Neural progenitor cell (in vitro differentiated cells): ENCODE data around the gene SCAPER. TPM values are rescaled to one million over a fixed set of nuclear protein-coding genes. Genes with fewer than 3 reads are reported as not detected.
A peak's percentile ranks its signal among the peaks of the same experiment; 100 is the strongest.

ENCODE experiments used
- DNase-seq: peaks from one replicate; pipeline ENCODE4 v3.0.0-alpha.2; 2016; ENCODE audit warnings: low spot score
- H2AFZ ChIP-seq: fragments of 200-600 bp; sonication (generic); replicated peaks from 2 replicates; pipeline ENCODE4 v1.6.1; 2016; ENCODE audit warnings: antibody characterized with exemption
- H3F3A ChIP-seq: fragments of 200-600 bp; sonication (generic); 2 replicates; pipeline ENCODE4 v1.6.1; 2016; ENCODE audit warnings: antibody characterized with exemption, low read depth
- H3K27ac ChIP-seq: fragments of 200-600 bp; sonication (generic); 2 replicates; pipeline ENCODE4 v1.5.1; 2016; ENCODE audit warnings: mild to moderate bottlenecking
- H3K27me3 ChIP-seq: fragments of 200-600 bp; sonication (generic); 2 replicates; pipeline ENCODE4 v1.6.1; 2016; ENCODE audit warnings: mild to moderate bottlenecking, moderate library complexity
- H3K36me3 ChIP-seq: fragments of 200-600 bp; sonication (generic); 2 replicates; pipeline ENCODE4 v1.5.1; 2016
- H3K4me1 ChIP-seq: fragments of 200-600 bp; sonication (generic); 2 replicates; pipeline ENCODE4 v1.6.1; 2016; ENCODE audit warnings: mixed run types
- H3K4me2 ChIP-seq: fragments of 200-600 bp; sonication (generic); 2 replicates; pipeline ENCODE4 v1.6.1; 2016
- H3K4me3 ChIP-seq: fragments of 200-600 bp; sonication (generic); 2 replicates; pipeline ENCODE4 v1.5.1; 2016
- H3K79me2 ChIP-seq: fragments of 200-600 bp; sonication (generic); 2 replicates; pipeline ENCODE4 v1.6.1; 2016; ENCODE audit warnings: low read depth
- H3K9ac ChIP-seq: fragments of 200-600 bp; sonication (generic); 2 replicates; pipeline ENCODE4 v1.6.1; 2016
- H3K9me3 ChIP-seq: fragments of 200-600 bp; sonication (generic); 2 replicates; pipeline ENCODE4 v1.5.1; 2016; ENCODE audit warnings: low read depth
- H4K20me1 ChIP-seq: fragments of 200-600 bp; sonication (generic); 2 replicates; pipeline ENCODE4 v1.6.1; 2016; ENCODE audit warnings: low read depth
- H3K27ac Mint-ChIP-seq: 3 replicates; pipeline ENCODE4 v1.8.0; 2021; ENCODE audit warnings: mixed read lengths
- H3K27me3 Mint-ChIP-seq: 2 replicates; pipeline ENCODE4 v1.8.0; 2022; ENCODE audit warnings: low read depth, mild to moderate bottlenecking, inconsistent platforms, moderate library complexity, mixed read lengths; ENCODE audit not compliant: insufficient read depth
- H3K36me3 Mint-ChIP-seq: 3 replicates; pipeline ENCODE4 v1.8.0; 2021; ENCODE audit warnings: mixed read lengths
- H3K4me1 Mint-ChIP-seq: 3 replicates; pipeline ENCODE4 v1.8.0; 2021; ENCODE audit warnings: mixed read lengths
- H3K4me3 Mint-ChIP-seq: 3 replicates; pipeline ENCODE4 v1.8.0; 2021; ENCODE audit warnings: mild to moderate bottlenecking, moderate library complexity, mixed read lengths
- H3K9me3 Mint-ChIP-seq: 3 replicates; pipeline ENCODE4 v1.8.0; 2020; ENCODE audit warnings: mixed read lengths
- CTCF ChIP-seq: fragments of 200-600 bp; sonication (generic); IDR thresholded peaks from 2 replicates; pipeline ENCODE4 v1.5.1; 2017; ENCODE audit warnings: antibody characterized with exemption, mild to moderate bottlenecking
- EZH2 ChIP-seq: fragments of 200-600 bp; sonication (generic); IDR thresholded peaks from 2 replicates; pipeline ENCODE4 v1.6.1; 2017; ENCODE audit warnings: antibody characterized with exemption, mild to moderate bottlenecking, moderate library complexity
- EZH2phosphoT487 ChIP-seq: fragments of 200-600 bp; sonication (generic); IDR thresholded peaks from 2 replicates; pipeline ENCODE4 v1.6.1; 2017; ENCODE audit warnings: antibody characterized with exemption
- total RNA-seq: library from RNA; depleted of rRNA; stranded (reverse); fragments of >200 nt; gene quantifications from 2 replicates; pipeline ENCODE4 v1.2.3, GENCODE V29; 2015; ENCODE audit warnings: low replicate concordance

Gene SCAPER
- total RNA-seq, 1 donor from 2014 or later: 20.4 TPM

- Mint-ChIP-seq H3K4me3 (peak within 1 kb of the TSS; percentile 82), H3K9me3 (peaks cover 2% of the 10 kb centered on the region), H3K36me3 (peaks cover 3% of the 10 kb centered on the region), H3K4me1 (peaks cover 43% of the 10 kb centered on the region), H3K27me3 (peaks cover 76% of the 10 kb centered on the region), H3K27ac (no peak within 1 kb of the TSS)
- Histone ChIP-seq H2AFZ (peak within 1 kb of the TSS; percentile 64), H4K20me1 (peaks cover 41% of the 10 kb centered on the region), H3K79me2 (no peaks in the 10 kb centered on the region), H3K36me3 (no peaks in the 10 kb centered on the region), H3K4me2 (peak within 1 kb of the TSS; percentile 76), H3F3A (peaks cover 39% of the 10 kb centered on the region), H3K27ac (no peak within 1 kb of the TSS), H3K4me1 (peaks cover 27% of the 10 kb centered on the region), H3K27me3 (peaks cover 86% of the 10 kb centered on the region), H3K9ac (no peak within 1 kb of the TSS), H3K4me3 (peak within 1 kb of the TSS; percentile 42), H3K9me3 (no peaks in the 10 kb centered on the region)
- TF ChIP-seq EZH2phosphoT487: no peak
- no peak for TF ChIP-seq CTCF
- TF ChIP-seq EZH2: no peak
- DNase-seq: peak; percentile 97
These were observed 568.7 kb downstream of the SCAPER start, which contains the start of gene ISL2 for GRCh38 chr15:76336254-76337058. Gene ISL2 (plus strand): TSS chr15:76336773. CDS start chr15:76336884, 111 bp downstream.

GRCh38 chr15:76335307-76336253, 569.6 kb downstream of the SCAPER start:
- Mint-ChIP-seq H3K27ac (no peak overlapping the region), H3K4me1 (peaks cover 39% of the 10 kb centered on the region), H3K27me3 (peaks cover 72% of the 10 kb centered on the region), H3K36me3 (peaks cover 3% of the 10 kb centered on the region), H3K9me3 (peaks cover 2% of the 10 kb centered on the region), H3K4me3 (peak overlapping the region; percentile 82)
- no peaks in the 10 kb centered on the region for H3K36me3 ChIP-seq
- H3K4me3 ChIP-seq: peak overlapping the region; percentile 42
- H2AFZ ChIP-seq: peak overlapping the region; percentile 30
- peaks cover 77% of the 10 kb centered on the region for H3K27me3 ChIP-seq
- TF ChIP-seq EZH2phosphoT487: no peak
- TF ChIP-seq EZH2: peak; percentile 62
- peaks cover 32% of the 10 kb centered on the region for H3F3A ChIP-seq
- H3K9ac ChIP-seq: no peak overlapping the region
- peak overlapping the region; percentile 76 for H3K4me2 ChIP-seq
- peaks cover 21% of the 10 kb centered on the region for H3K4me1 ChIP-seq
- no peaks in the 10 kb centered on the region for H3K79me2 ChIP-seq
- H4K20me1 ChIP-seq: peaks cover 32% of the 10 kb centered on the region
- H3K9me3 ChIP-seq: no peaks in the 10 kb centered on the region
- H3K27ac ChIP-seq: no peak overlapping the region
- DNase-seq: peak; percentile 66

- Mint-ChIP-seq H3K4me3 (peak overlapping the region; percentile 82), H3K36me3 (peaks cover 3% of the 10 kb centered on the region), H3K4me1 (peaks cover 32% of the 10 kb centered on the region), H3K27me3 (peaks cover 64% of the 10 kb centered on the region), H3K27ac (no peak overlapping the region), H3K9me3 (peaks cover 2% of the 10 kb centered on the region)
- Histone ChIP-seq H3K4me1 (peaks cover 11% of the 10 kb centered on the region), H4K20me1 (peaks cover 25% of the 10 kb centered on the region), H3K9ac (no peak overlapping the region), H3F3A (peaks cover 32% of the 10 kb centered on the region), H3K9me3 (no peaks in the 10 kb centered on the region), H3K27ac (no peak overlapping the region), H3K4me2 (peak overlapping the region; percentile 76), H3K79me2 (no peaks in the 10 kb centered on the region), H2AFZ (no peak overlapping the region), H3K27me3 (peaks cover 68% of the 10 kb centered on the region), H3K36me3 (no peaks in the 10 kb centered on the region), H3K4me3 (peak overlapping the region; percentile 42)
- TF ChIP-seq EZH2phosphoT487 (no peak), EZH2 (no peak)
- no peak for DNase-seq
These were observed 570.5 kb downstream of the SCAPER start for GRCh38 chr15:76334438-76335306.
